CD4-positive, alpha-beta T cell treated with Interleukin-1 beta for 1 hour (primary cell): ENCODE data around the gene WWC2.

ENCODE experiments used
- DNase-seq, 2 donors: peaks; one replicate each; pipeline ENCODE4 v3.0.0-alpha.2; 2020 to 2022

The WWC2 gene

GRCh38 chr4:183175631-183176232 is 76.7 kb downstream of the WWC2 start:
- DNase-seq, result no peak

GRCh38 chr4:183177001-183177400 is 77.9 kb downstream of the WWC2 start:
- DNase-seq, result no peak

- DNase-seq, result no peak
Observed at GRCh38 chr4:183178201-183178600, 79.1 kb downstream of the WWC2 start.

- no peak for DNase-seq
Observed at GRCh38 chr4:183180096-183180495, 81.0 kb downstream of the WWC2 start.

- DNase-seq, result no peak
Observed at GRCh38 chr4:183180621-183181020, 81.6 kb downstream of the WWC2 start.

GRCh38 chr4:183181081-183181480 is 82.0 kb downstream of the WWC2 start:
- DNase-seq, result no peak

GRCh38 chr4:183182873-183183725 is 84.0 kb downstream of the WWC2 start:
- DNase-seq, result peak; percentile 5 to 35

- no peak for DNase-seq
Observed at GRCh38 chr4:183183906-183184535, 85.0 kb downstream of the WWC2 start.

GRCh38 chr4:183185018-183185417 is 86.0 kb downstream of the WWC2 start:
- no peak for DNase-seq

- DNase-seq, result no peak
Observed at GRCh38 chr4:183185559-183185958, 86.5 kb downstream of the WWC2 start.

- DNase-seq, result no peak
Observed at GRCh38 chr4:183186813-183187212, 87.8 kb downstream of the WWC2 start.

- no peak for DNase-seq
Observed at GRCh38 chr4:183190900-183191527, 92.0 kb downstream of the WWC2 start.

GRCh38 chr4:183191630-183192029 is 92.6 kb downstream of the WWC2 start:
- DNase-seq, result no peak

- DNase-seq, result no peak
Observed at GRCh38 chr4:183192571-183192970, 93.5 kb downstream of the WWC2 start.

GRCh38 chr4:183193730-183194338 is 94.8 kb downstream of the WWC2 start:
- DNase-seq, result peak in 1 of 2 donors; percentile 2

GRCh38 chr4:183195534-183195933 is 96.5 kb downstream of the WWC2 start:
- DNase-seq, result no peak

GRCh38 chr4:183197140-183197539 is 98.1 kb downstream of the WWC2 start:
- no peak for DNase-seq

GRCh38 chr4:183200453-183200852 is 101.4 kb downstream of the WWC2 start:
- DNase-seq, result no peak

- no peak for DNase-seq
Observed at GRCh38 chr4:183201331-183201730, 102.3 kb downstream of the WWC2 start.

- DNase-seq, result no peak
Observed at GRCh38 chr4:183202523-183202922, 103.5 kb downstream of the WWC2 start.

GRCh38 chr4:183204793-183205192 is 105.7 kb downstream of the WWC2 start:
- no peak for DNase-seq

- no peak for DNase-seq
Observed at GRCh38 chr4:183205193-183205592, 106.1 kb downstream of the WWC2 start.

GRCh38 chr4:183205709-183206108 is 106.7 kb downstream of the WWC2 start:
- no peak for DNase-seq
